Measurements from ENCODE around the gene RALGAPA1.

Gene RALGAPA1

DNA sequence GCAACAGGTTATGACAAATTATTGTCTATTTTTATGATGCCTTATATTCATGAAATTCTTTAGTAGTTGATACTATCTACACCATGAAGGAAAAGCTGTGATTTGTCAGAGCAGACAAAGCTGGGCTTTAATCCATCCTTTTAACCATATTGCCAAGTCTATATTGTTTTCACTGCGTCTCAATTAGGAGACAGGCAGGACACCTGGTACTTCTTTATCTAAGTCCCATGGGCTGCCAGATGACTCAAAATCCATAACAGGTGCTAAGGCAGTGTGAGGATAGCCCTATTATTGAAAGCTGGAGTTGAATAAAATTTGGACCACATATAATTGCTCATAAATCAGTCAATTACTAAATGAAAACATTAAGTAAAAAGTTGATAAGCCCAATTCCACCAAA, 252.5 kb downstream of the RALGAPA1 start:
- DNase-seq (ENCODE audit: low read depth): no peak
- no peak overlapping the region for H3K4me3 ChIP-seq (ENCODE audit: control insufficient read depth, low read depth, low read length)
- TF ChIP-seq, protein P1, sequence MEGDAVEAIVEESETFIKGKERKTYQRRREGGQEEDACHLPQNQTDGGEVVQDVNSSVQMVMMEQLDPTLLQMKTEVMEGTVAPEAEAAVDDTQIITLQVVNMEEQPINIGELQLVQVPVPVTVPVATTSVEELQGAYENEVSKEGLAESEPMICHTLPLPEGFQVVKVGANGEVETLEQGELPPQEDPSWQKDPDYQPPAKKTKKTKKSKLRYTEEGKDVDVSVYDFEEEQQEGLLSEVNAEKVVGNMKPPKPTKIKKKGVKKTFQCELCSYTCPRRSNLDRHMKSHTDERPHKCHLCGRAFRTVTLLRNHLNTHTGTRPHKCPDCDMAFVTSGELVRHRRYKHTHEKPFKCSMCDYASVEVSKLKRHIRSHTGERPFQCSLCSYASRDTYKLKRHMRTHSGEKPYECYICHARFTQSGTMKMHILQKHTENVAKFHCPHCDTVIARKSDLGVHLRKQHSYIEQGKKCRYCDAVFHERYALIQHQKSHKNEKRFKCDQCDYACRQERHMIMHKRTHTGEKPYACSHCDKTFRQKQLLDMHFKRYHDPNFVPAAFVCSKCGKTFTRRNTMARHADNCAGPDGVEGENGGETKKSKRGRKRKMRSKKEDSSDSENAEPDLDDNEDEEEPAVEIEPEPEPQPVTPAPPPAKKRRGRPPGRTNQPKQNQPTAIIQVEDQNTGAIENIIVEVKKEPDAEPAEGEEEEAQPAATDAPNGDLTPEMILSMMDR (conservative IDR thresholded peaks at IDR 0.05; ENCODE audit: control insufficient read depth, insufficient read depth, low read depth, low read length): no peak

DNA sequence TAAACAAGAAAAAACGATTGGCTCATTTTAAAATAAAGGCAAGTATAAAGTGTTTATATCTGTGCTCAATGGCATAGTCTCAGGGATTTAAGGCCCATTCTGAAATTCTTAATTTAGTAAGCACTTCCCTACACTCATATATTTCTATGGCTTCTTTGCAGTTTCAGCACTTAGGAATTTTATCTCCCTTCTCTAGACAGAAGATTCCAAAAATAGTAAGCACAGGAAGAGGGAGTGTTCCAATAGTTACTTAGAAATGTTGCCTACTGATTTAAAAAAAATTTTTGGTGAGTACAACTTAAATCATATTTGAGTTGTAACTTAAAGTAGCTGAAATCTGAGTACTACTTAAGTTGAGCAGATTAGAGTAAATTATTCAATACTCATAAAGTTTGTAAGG, 255.3 kb downstream of the RALGAPA1 start:
- TF ChIP-seq, protein P1 (conservative IDR thresholded peaks at IDR 0.05; ENCODE audit: control insufficient read depth, insufficient read depth, low read depth, low read length): no peak
- DNase-seq (ENCODE audit: low read depth): no peak

DNA sequence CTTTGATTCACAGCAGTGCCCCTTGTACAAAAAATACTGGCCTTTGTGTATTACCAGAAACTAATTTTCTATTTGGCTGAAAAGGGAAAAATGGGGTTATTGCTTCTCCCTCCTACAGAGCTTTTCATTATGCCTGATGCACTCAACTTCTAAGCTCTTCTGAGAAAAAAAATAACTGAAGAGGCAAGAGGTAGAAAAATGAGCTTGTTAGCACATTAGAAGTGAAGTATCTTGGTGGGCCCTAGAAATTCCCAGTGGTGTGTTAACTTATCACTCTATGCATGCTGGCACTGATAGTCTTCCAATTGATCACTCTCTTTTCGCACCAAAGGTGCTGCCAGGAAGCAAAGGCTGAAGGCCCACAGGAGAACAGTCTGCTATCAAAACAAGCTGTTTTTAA, 258.0 kb downstream of the RALGAPA1 start:
- TF ChIP-seq, protein P1 (conservative IDR thresholded peaks at IDR 0.05; ENCODE audit: control insufficient read depth, insufficient read depth, low read depth, low read length): no peak

More for the DNA sequence above, 255.3 kb downstream of the RALGAPA1 start:
- H3K4me3 ChIP-seq (ENCODE audit: control insufficient read depth, low read depth, low read length): no peak overlapping the region

DNA sequence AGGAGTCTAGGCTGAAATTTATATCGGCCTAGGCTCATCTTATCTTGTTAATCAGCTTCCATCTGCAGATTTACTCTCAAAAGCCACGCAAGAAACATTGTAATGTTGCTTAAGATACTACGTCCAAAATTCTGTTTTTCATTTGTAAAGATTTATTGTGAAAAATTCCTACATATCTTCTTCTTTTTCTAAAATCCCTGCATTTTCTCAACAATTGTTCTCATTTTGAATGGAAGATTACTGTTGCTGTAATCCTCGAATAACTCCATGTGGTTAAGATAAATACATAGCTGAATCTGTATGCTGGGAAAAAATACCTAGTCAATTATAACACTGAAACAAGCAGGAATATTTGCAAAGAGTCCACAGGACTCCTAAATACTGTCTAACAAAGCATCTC, 259.5 kb downstream of the RALGAPA1 start:
- H3K4me3 ChIP-seq (ENCODE audit: control insufficient read depth, low read depth, low read length): no peak overlapping the region
- TF ChIP-seq, protein P1 (conservative IDR thresholded peaks at IDR 0.05; ENCODE audit: control insufficient read depth, insufficient read depth, low read depth, low read length): no peak
- DNase-seq (ENCODE audit: low read depth): no peak

More for the DNA sequence above, 258.0 kb downstream of the RALGAPA1 start:
- H3K4me3 ChIP-seq (ENCODE audit: control insufficient read depth, low read depth, low read length): no peak overlapping the region
- no peak for DNase-seq (ENCODE audit: low read depth)

DNA sequence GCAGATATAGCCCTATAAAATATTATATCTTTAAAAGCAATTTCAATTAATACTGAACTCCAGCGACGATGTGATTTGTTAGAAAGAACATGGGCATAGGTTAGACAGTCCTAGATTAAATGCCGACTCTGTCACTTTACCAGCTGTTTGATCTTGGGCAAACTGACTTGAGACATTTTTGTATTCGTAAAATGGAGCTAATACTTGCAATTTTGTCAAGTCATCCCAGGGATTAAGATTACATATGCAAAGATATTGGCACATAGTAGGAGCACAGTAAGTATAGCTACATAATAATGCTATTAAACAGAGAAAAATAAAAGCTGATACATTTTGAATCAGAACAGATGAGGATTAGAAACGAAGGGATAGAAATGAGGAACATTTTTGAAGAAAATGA, 266.1 kb downstream of the RALGAPA1 start:
- DNase-seq (ENCODE audit: low read depth): no peak
- TF ChIP-seq, protein P1 (conservative IDR thresholded peaks at IDR 0.05; ENCODE audit: control insufficient read depth, insufficient read depth, low read depth, low read length): no peak
- no peak overlapping the region for H3K4me3 ChIP-seq (ENCODE audit: control insufficient read depth, low read depth, low read length)

DNA sequence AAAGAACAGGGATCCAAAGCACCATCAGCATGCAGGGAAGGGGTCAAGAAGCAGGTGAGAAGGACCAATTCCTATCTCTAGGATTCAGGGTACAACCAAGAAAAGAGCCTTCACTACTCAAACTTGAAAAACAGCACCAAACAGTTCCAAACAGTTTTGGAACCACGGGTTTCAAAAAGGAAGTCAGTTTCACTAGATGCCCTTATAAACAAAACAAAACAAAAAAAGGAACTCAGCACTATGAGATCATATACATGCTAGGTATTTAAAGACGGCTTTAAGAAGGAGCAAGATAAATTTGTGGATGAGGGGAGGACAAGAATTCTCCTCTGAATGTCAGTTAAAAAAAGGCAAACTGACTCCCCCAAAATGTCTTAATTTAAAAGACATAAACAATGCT, 269.1 kb downstream of the RALGAPA1 start:
- no peak for DNase-seq (ENCODE audit: low read depth)
- TF ChIP-seq, protein P1 (conservative IDR thresholded peaks at IDR 0.05; ENCODE audit: control insufficient read depth, insufficient read depth, low read depth, low read length): no peak
- H3K4me3 ChIP-seq (ENCODE audit: control insufficient read depth, low read depth, low read length): no peak overlapping the region
